GM18498 (cell line): ENCODE results near the gene SLC2A5.
"Not testable (repeated sequence)": the region's sequence is repeated elsewhere in the genome, so short reads cannot be mapped to it uniquely, and the experiment has no call there.

Experiments used
- ATAC-seq: cut with Tn5 transposase; IDR thresholded peaks from one replicate; pipeline ENCODE4 v1.9.1; 2021; ENCODE audit warnings: mild to moderate bottlenecking, moderate library complexity; ENCODE audit not compliant: unreplicated experiment

SLC2A5 gene

DNA sequence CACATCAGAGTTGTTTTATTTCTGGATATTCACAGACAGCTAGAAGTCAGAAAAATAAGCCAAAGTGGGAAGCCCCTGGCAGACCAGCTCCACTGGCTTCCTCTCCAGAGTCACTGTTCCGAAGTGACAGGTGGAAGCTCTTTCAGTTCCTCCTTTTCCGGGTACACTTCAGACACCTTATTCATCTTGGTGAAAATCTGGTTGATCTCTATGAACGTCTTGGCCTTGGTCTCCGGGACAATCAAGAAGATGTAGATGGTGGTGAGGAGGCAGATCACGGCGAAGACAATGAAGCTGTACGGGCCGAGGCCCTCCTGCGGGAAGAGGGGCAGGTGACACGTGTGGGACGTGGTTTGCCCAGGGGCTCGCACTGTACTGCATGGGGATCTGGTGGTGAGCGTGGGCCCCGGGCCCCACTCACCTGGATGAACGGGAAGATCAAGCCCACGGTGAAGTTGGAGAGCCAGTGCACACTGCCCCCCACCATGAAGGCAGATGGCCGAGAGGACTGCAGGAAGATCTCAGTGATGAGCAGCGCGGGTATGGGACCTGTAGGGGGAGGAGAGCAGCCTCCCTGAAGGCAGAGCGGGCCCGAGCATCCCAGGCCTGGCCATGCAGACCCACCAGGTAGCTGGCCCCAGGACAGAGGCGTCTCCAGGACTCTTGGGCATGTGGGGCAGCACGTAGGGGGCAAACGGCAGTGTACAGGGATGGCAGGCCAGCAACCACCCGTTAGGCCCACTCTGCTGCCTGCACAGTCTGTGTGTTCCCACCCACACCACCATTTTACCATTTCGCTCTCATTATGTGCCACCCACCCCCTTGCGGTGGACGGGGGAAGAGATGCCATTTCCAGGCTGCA, 31.7 kb downstream of the SLC2A5 start:
- ATAC-seq, result no peak

DNA sequence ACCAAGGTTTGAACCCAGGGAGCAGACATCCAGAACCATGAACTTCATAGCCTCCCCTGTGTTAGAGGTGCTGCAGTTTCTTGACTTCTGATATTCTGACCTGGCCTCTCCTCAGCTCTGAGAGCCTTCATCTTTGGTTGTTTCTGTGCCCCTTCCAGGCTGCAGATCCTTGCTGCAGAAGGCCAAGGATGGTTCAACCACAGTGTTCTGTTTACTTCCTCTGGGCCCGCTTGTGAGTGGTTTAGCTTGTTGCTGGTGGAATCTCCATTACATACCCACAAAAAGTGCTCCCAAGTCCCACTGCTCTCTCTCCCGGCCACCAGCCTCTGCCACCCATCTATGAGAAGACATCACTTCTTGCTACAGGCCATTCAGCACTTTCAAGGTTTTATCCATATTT, 34.2 kb downstream of the SLC2A5 start:
- ATAC-seq, result no peak

DNA sequence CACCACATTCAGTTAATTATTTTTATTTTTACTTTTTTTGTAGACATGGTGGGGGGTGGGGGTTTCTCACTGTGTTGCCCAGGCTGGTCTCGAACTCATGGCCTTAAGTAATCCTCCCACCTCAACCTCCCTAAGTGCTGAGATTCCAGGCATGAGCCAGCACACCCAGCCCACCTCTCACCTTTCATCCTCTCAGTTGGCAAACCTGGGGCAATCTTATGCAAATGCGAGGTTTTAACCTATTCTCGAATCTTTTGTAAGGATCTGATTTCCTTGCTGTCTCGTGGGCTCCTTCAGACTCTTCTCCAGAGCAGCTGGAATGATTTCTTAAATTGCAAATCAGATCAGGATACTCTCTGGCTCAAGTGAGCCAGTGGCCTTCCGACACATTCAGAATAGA, 36.1 kb downstream of the SLC2A5 start:
- ATAC-seq, result no peak

DNA sequence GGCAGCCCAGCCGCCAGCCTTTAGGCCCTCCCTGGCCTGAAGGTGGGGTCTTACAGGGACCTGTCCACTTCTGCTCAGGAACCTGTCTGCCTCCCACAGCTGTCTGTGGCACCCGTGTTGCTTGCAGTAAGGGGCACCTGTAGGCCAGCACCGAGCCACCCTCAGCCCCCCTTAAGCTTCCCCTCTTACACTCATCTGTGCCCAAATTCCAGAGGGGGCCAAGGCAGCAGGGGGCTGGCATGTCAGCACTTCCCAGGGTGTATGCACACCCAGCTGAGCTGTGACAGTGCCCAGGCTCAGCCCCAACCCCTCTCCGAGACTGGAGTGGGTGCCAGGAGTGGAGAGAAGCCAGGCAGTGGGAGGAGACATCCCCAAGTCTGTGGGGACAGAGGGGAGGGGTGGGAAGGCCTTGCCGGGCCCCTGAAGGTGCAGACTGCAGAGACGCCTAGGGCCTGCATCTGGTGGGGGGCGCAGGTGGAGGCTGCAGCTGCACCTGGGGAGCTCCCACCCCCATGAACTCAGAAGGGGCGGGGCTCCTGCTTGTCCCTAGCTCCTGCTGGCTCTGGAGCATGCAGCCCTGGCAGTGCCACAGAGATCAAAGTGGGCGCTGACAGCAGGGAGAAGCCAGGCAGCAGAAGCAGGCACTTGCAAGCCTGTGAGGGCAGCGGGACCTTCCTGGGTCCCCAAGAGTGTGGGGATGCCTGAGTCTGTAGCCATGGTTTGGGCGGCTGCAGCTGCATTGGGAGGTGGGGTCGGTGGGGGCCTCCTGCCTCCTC, 37.8 kb downstream of the SLC2A5 start:
- no peak for ATAC-seq

DNA sequence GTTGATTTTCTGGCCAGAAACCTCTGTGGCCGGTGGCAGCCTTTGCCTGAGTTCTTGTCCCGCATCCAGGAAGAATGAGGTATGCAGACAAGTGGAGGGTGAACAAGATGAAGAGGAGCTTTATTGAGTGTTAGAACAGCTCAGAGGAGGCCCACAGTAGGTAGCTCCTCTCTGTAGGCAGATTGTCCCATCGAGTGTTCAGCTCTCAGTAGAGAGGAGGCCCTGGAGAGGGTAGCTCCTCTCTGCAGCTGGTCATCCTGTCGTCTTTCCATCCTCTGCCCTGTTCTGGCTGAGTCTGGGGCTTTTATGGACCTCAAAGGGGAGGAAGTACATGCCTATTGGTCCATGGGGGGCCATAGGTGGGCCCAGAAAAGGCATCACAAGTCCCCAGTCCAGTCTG, 38.4 kb downstream of the SLC2A5 start:
- ATAC-seq, result not testable (repeated sequence)

DNA sequence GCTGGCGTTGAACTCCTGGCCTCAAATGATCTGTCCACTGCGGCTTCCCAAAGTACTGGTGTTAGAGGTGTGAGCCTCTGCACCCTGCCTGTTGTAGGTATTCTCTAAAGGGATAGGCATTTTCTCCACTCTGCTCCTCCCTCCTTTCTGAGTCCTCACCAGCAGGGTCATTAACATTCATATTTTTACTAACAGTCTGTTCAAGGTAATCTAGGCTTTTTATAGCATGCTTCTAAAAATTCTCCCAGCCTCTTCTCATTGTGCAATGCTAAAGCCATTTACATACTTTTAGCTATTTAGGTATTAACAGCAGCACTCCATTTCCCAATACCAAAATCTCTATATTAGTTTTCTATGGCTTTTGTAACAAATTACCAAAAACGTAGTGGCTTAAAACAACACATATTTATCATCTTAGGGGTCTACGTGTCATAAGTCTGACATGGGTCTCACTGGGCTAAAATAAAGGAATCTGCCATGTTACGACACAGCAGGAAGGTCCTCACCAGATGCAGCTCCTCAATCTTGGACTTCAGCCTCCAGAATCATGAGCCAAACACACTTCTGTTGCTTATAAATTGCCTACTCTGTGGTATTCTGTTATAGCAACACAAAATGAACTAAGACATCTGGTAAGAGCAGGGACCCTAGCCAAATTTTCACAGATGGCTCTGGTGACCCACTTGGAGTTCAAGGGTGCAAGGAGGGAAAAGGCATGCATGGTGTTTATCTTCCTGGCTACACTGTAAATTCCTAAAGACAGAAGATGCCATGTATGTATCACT, 40.3 kb downstream of the SLC2A5 start:
- ATAC-seq, result no peak

DNA sequence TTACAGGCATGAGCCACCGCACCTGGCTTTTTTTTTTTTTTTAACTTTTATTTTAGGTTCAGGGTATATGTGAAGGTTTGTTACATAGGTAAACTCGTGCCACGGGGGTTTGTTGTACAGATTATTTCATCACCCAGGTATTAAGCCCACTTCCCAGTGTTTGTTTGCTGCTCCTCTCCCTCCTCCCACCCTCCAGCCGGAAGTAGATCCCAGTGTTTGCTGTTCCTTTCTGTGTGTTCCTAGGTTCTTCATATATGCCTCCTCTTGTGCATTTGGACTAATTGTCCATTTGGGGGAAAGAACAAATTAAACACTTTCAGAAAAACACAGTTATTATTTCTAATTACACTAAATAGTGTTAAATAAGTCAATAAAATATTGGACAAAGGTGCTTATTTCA, 42.1 kb downstream of the SLC2A5 start:
- ATAC-seq, result no peak

DNA sequence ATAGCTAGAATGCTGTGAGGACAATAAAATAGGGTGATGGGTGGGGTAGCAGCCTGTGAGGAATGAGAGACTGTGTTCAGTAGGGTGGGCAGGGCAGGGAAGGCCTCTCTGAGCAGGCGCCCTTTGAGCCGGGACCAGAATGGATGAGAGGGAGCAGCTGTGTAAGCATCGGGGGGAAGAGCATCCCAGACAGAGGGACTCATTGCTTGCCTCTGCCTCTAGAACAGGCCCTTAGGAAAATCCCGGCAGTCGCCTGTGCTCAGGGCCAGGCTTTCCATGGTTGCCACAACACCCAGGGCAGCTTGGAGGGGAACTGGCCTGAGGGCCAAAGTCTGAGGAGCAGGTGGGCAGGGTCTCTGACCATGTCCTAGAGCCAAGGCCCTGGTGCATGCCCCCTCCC, 44.0 kb downstream of the SLC2A5 start:
- no peak for ATAC-seq

DNA sequence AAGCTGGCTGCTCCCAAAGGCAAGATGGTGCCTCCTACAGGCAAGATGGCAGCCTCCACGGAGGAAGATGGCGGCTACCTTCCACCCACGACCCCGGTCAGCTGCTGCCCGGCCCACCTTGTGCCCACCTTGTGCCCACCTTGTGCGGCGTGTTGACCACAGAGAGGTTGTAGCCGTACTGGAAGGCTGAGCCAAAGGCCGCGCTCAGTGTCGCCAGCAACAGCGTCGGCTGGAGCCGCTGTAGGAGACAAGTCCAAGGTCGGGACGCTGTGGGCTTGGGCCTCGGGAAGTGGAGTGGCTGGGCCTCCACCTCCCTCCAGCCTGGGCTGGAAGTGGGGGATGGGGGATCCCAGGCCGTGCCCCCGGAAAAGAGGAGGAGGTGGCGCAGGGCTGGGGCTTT, 44.6 kb downstream of the SLC2A5 start:
- ATAC-seq, result no peak

DNA sequence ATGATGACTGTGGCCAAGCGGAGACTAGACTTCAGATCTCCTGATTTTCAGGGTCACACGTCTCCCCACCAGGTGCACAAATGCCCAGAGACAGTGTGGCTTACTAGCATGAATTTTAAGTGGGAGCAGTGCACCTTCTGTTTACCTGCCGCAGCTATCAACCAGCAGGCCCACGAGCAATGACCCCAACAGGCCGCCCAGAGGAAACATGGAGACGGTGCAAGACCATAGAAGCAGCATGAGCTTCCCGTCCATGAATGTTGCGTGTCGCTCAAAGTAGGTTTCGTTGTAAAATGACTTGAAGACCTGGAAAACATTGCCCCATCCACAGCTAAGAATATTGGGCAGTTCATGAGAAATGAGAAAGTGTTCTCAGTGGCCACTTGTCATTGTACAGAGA, 46.7 kb downstream of the SLC2A5 start:
- no peak for ATAC-seq

DNA sequence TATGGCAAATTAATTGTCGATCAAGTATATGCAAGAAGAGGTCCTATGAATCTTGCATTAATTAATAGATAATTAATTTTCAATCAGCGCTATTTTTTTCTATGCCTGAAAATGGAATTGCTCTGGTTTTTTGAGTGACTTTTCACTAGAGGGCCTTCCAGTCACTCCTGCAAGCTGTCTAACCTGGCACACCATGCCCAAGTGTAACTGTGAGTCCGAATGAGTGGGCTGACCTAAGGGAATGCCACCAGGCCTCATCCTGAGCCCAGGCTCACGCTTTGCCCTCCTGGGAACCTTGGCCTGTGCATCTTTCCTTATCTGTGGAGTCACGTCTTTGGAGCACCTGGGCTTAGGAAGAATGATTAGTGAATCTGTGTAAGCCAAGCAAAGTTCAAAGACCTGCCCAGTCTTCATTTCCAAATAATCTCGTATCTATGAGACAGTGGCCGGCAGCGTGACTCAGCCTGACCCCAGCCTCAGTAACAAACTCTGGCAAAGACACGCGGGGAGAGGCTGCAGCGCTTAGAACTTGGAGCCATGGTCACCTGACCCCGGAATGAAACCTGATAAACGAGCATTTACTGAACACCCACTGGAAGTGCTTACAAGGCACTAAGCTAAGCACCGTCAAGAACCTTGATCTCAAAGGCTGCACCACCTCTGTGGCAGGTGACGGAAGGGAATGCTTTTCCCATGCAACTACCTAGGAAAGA, 47.3 kb downstream of the SLC2A5 start:
- not testable (repeated sequence) for ATAC-seq

DNA sequence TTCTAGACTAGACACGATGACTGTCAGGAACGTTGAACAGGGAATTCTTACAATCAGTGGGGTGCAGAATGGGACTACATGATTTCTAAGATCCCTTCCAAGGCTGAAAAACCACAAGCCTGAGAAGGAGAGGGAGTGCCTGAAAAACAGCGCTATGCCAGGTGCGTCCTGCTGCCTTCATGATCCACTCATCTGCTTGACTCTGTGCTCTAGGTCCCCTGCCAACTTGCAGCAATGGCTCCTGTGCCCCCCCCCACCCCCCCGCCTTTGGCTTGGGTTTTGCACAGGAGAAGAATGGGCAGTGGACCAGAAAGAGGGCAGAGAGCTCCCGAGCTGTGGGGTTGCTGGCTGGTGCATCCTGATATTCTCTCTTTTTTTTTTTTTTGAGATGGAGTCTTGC, 49.1 kb downstream of the SLC2A5 start:
- no peak for ATAC-seq

DNA sequence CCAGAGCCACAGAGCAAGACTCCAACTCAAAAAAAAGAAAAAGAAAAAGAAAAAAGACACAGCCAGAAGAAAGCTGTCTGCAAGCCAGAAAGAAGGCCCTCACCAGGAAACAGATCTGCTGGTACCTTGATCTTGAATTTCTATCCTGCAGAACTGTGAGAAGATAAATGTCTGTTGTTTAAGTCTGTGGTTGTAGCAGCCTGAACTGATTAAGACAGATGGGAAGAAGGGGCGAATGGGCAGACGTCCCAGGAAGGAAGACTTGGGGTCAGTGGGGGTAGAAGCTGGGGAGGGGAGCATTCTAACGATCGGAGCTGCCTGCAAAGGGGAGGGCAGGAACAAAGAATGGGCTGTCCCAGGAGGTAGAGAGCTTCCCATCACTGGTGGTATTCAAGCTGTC, 49.5 kb downstream of the SLC2A5 start:
- ATAC-seq, result no peak

DNA sequence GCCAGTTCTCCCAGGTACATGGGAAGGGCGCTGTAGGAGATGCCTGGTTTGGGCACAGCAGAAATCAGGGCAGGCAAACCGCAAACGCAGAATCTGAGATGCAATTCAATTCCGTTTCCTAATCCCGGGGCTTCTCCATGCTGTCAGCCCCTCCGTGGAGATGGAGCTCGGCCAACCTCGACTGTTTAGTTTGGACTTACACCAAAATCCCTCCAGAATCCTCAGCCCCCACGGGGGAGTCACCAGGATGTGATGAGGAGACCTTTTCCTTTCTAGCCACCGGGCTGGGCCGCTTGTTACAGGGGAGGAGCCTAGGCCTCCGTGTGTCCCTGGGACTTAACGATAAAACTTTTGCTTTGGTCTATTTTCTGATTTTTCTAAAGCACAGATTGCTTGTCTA, 51.1 kb downstream of the SLC2A5 start:
- ATAC-seq, result no peak

DNA sequence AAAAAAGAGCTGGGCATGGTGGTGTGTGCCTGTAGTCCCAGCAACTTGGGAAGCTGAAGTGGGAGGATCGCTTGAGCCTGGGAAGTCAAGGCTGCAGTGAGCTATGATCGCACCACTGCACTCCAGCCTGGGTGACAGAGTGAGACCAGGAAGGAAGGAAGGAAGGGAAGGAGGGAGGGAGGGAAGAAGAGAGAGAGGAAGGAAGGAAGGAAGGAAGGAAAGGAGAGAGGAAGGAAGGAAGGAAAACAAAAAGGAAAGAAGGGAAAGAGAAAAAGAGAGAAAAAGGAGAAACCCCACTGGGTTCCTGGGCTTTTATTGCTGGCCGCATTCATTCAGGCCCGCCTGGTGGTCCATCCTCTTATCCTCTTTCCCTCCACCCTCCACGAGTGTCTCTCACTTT, 53.0 kb downstream of the SLC2A5 start:
- no peak for ATAC-seq

DNA sequence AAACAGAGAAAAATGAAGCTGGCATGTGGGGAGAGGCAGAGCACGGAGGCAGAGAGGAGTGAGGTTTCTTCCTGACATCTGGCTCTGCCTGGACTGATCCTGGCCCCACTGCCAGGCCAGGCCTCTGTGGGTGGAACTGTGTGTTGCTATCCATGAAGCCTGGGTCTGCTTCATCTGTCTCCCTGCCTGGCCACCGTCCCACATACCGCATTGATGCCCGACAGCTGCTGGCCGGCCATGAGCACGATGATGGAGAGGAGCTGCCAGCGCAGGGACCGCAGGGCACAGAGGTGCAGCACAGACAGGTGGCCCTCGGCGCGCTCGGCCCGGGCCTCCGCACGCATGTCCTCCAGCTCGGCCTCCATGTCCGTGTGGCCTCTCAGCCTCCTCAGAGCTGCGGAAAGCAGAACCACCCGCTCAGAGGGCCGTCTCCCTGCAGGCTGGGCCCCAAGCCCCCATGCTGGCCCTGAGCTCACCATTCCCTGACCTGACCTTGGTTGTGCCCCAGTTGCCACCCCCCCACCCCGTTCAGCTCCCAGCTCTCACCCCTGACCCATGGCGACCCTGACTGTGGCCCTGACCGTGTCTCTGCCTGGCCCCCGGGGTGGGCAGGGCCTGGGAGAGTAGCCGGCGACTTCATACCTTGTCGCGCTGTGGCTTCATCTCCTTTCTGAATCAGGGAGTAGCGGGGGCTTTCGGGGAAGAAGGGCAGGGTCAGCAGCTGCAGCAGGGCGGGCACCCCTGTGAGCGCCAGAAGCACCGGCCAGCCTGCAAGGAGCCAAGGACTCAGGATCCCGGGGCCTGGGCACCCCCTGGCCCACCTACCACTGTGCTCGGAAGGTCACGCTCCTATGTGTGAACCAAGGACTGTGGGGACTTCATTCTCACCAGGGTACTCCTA, 54.7 kb downstream of the SLC2A5 start:
- ATAC-seq, result no peak

DNA sequence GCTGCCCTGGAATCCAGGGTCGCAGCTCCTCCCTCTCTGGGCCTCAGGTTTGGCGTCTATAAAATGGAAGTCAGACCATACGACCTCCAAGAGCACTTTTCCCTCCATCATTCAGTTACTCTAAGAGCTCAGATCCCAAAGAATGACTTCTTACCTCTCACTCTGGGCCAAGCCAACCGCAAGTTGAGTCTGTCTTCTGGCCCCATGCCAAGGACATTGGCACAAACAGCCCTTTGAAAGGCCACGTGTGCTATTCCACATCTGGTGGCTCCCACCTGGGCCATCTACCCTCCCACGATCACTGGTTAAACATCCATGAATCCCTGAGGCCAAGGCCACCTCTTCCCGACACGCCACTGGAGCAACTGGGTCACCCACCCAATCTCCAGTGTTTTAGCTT, 55.6 kb downstream of the SLC2A5 start:
- no peak for ATAC-seq

DNA sequence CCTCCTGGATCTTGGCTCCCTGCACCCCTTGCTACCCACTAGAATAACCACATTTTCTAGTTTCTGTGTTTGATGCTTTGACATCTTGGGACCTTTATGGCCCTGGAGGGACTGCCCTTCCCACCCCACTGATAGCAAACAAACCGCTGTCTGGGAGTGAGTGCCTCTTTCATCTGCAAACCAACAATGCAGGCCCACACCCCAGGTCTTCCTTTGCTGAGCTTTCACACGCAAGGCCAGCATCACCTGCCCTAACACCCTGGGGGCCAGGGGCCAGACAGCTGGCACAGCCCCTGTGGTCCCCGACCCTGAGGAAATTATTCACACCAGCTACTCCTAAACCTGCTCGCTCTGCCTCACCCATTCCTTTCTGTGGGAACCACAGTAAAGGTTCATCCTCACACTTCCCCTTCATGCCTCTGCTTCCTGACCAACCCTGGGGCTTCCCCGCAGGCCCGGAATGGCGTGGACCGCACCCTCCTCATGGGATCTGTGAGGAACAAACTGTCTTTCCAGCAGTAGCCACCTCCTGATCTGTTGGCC, 58.6 kb downstream of the SLC2A5 start:
- no peak for ATAC-seq
